PC-9 (cell line): Measurements from ENCODE around the gene FAM171A1. TPM values are rescaled to one million over a fixed set of nuclear protein-coding genes. Genes with fewer than 3 reads are reported as not detected.

Experiments
- BruUV-seq: library from RNA; stranded (reverse); fragments of 400-500 nt; replicated peaks from 2 replicates; lab custom pipeline; 2021; lab: Mats Ljungman, UMichigan
- CTCF ChIA-PET: fragments of 300-600 bp; sonication (Branson Sonifier 250); formaldehyde crosslinking; loops from one replicate; lab custom pipeline; 2022; ENCODE audit warnings: antibody characterized with exemption; lab: Charles Lee
- POLR2A ChIA-PET: fragments of 300-600 bp; sonication (Branson Sonifier 250); formaldehyde crosslinking; loops from one replicate; lab custom pipeline; 2022; ENCODE audit warnings: antibody characterized with exemption; ENCODE audit not compliant: unreplicated experiment; lab: Charles Lee
- DNase-seq, 2 experiments: peaks; one replicate each; pipeline versions ENCODE4 v3.0.0 to v3.0.0-alpha.2; 2015 to 2022; ENCODE audit warnings: mixed read lengths in 1 of 2
- H2AFZ ChIP-seq: fragments of 200-600 bp; sonication (generic); 2 replicates; pipeline ENCODE4 v1.8.1; 2017; ENCODE audit warnings: antibody characterized with exemption
- H3F3A ChIP-seq: fragments of 200-600 bp; sonication (generic); 2 replicates; pipeline ENCODE4 v1.8.1; 2017; ENCODE audit warnings: antibody characterized with exemption, mild to moderate bottlenecking, low read depth; ENCODE audit not compliant: insufficient read depth
- H3K27ac ChIP-seq: fragments of 200-600 bp; sonication (generic); 2 replicates; pipeline ENCODE4 v1.6.1; 2016; ENCODE audit warnings: mixed run types
- H3K27me3 ChIP-seq: fragments of 200-600 bp; sonication (generic); 2 replicates; pipeline ENCODE4 v1.6.1; 2016; ENCODE audit warnings: low read depth, mixed run types; ENCODE audit not compliant: insufficient read depth
- H3K36me3 ChIP-seq: fragments of 200-600 bp; sonication (generic); 2 replicates; pipeline ENCODE4 v1.6.1; 2016; ENCODE audit warnings: low read depth, mixed run types
- H3K4me1 ChIP-seq: fragments of 200-600 bp; sonication (generic); replicated peaks from 2 replicates; pipeline ENCODE4 v1.6.1; 2016; ENCODE audit warnings: mixed run types; ENCODE audit not compliant: insufficient read depth
- H3K4me2 ChIP-seq: fragments of 200-600 bp; sonication (generic); 2 replicates; pipeline ENCODE4 v1.6.1; 2017; ENCODE audit warnings: mixed run types
- H3K4me3 ChIP-seq: fragments of 200-600 bp; sonication (generic); 2 replicates; pipeline ENCODE4 v1.6.1; 2016; ENCODE audit warnings: mixed run types
- H3K79me2 ChIP-seq: fragments of 200-600 bp; sonication (generic); 2 replicates; pipeline ENCODE4 v1.6.1; 2017; ENCODE audit warnings: low read depth, mixed run types
- H3K9me2 ChIP-seq: fragments of 200-600 bp; sonication (generic); 2 replicates; pipeline ENCODE4 v1.8.1; 2017; ENCODE audit warnings: mild to moderate bottlenecking; ENCODE audit not compliant: insufficient read depth
- H3K9me3 ChIP-seq: fragments of 200-600 bp; sonication (generic); 2 replicates; pipeline ENCODE4 v1.8.1; 2016; ENCODE audit warnings: low read depth; ENCODE audit not compliant: insufficient read depth
- H4K20me1 ChIP-seq: fragments of 200-600 bp; sonication (generic); 2 replicates; pipeline ENCODE4 v1.8.1; 2017; ENCODE audit not compliant: insufficient read depth
- EZH2 ChIP-seq: fragments of 200-600 bp; sonication (generic); IDR thresholded peaks from 2 replicates; pipeline ENCODE4 v1.8.0; 2017; ENCODE audit warnings: antibody characterized with exemption, low read depth
- intact Hi-C: fragments of 100-400 bp; cut with micrococcal nuclease; formaldehyde crosslinking; loops from one replicate; pipeline ENCODE4 v1.10.0; 2022; ENCODE audit not compliant: unreplicated experiment
- total RNA-seq: library from RNA; stranded (reverse); gene quantifications from 2 replicates; pipeline ENCODE4 v1.2.3, GENCODE V29; 2021
- TF ChIP-seq, protein P1 (sequence below): fragments of 200-600 bp; sonication (generic); conservative IDR thresholded peaks from 2 replicates; pipeline ENCODE4 v1.6.1; 2017; ENCODE audit warnings: mixed run types, antibody characterized with exemption, mild to moderate bottlenecking, moderate library complexity

Gene FAM171A1
- total RNA-seq, 1 experiment from 2014 or later = 3.0 TPM

DNA sequence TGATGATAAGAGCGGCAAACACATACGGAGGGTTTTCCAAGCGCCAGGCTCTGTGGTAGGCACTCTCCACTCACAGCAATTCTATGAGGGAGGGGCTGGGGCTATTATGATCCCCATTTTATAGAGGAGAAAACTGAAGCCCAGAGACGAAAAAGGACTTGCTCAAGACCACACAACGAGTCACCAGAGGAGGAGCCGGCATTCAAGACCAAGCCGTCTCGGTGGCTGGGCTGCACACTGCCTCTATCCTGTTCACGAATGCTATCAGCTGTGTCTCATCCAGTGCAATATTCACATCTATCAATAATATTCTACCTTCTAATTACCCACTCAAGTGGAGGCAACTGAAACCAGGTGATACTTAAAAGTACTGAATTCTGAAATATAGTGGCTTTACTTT is 134.7 kb downstream of the FAM171A1 start:
- Histone ChIP-seq H3K4me3 (no peak overlapping the region), H3K9me3 (no peaks in the 10 kb centered on the region), H3K36me3 (no peaks in the 10 kb centered on the region), H3K27me3 (peaks cover 5% of the 10 kb centered on the region; the same call in 1 of the 2 replicates), H3F3A (no peaks in the 10 kb centered on the region), H2AFZ (no peak overlapping the region), H4K20me1 (no peaks in the 10 kb centered on the region), H3K4me2 (no peak overlapping the region), H3K27ac (no peak overlapping the region), H3K4me1 (no peaks in the 10 kb centered on the region), H3K9me2 (no peaks in the 10 kb centered on the region), H3K79me2 (no peaks in the 10 kb centered on the region)
- ChIA-PET POLR2A (no interaction called here), CTCF (no interaction called here)
- intact Hi-C loops = no loop called here
- no peak for TF ChIP-seq EZH2
- TF ChIP-seq, protein P1, sequence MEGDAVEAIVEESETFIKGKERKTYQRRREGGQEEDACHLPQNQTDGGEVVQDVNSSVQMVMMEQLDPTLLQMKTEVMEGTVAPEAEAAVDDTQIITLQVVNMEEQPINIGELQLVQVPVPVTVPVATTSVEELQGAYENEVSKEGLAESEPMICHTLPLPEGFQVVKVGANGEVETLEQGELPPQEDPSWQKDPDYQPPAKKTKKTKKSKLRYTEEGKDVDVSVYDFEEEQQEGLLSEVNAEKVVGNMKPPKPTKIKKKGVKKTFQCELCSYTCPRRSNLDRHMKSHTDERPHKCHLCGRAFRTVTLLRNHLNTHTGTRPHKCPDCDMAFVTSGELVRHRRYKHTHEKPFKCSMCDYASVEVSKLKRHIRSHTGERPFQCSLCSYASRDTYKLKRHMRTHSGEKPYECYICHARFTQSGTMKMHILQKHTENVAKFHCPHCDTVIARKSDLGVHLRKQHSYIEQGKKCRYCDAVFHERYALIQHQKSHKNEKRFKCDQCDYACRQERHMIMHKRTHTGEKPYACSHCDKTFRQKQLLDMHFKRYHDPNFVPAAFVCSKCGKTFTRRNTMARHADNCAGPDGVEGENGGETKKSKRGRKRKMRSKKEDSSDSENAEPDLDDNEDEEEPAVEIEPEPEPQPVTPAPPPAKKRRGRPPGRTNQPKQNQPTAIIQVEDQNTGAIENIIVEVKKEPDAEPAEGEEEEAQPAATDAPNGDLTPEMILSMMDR = no peak
- no peak for DNase-seq
- BruUV-seq = no TSS peak

DNA sequence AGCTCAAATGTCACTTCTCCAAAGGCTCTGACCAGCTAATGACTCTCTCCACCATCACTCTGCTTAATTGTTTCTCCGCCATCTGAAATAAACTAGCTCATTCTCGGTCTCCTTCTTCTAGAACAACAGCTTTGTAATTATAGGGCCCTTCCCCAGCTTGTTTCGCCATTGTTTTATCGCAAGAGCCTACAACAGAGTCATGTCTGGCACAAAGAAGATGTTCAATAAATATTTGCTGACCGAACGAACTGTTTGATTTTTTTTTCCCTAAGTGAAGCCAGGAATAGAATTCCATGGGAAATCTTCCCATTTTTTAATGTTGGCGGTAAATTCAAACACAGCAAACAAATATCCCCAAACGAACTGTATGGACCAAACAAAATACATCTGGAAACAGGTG is 138.8 kb downstream of the FAM171A1 start:
- ChIA-PET POLR2A (no interaction called here), CTCF (no interaction called here)
- intact Hi-C loops = no loop called here
- DNase-seq = no peak
- Histone ChIP-seq H4K20me1 (no peaks in the 10 kb centered on the region), H3F3A (no peaks in the 10 kb centered on the region), H3K4me1 (no peaks in the 10 kb centered on the region), H3K4me2 (no peak overlapping the region), H3K4me3 (no peak overlapping the region), H3K79me2 (no peaks in the 10 kb centered on the region), H2AFZ (no peak overlapping the region), H3K9me2 (no peaks in the 10 kb centered on the region), H3K9me3 (no peaks in the 10 kb centered on the region), H3K27ac (no peak overlapping the region), H3K27me3 (peaks cover 12% of the 10 kb centered on the region), H3K36me3 (no peaks in the 10 kb centered on the region)
- no peak for TF ChIP-seq EZH2
- TF ChIP-seq, protein P1 = no peak
- no TSS peak for BruUV-seq

DNA sequence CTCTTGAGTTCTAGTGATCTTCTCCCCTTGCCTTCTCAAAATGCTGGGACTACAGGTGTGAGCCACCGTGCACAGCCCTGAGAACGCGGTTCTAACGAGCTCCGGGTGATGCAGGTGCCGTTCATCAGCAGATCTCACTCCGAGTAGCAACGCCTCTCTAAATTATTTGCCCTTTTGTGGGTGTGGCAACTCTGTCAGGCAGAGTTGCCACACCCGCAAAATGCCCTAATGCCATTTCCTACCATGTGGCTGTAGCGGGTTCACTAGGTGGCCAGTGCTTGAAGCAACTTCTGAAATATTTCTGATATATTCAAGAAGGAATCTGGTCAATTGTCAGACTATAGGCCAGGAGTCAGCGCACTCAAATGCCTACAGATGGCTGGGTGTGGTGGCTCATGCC is 139.7 kb downstream of the FAM171A1 start:
- Histone ChIP-seq H3K4me1 (no peaks in the 10 kb centered on the region), H3K4me3 (no peak overlapping the region), H2AFZ (no peak overlapping the region), H3K27me3 (peaks cover 14% of the 10 kb centered on the region), H4K20me1 (no peaks in the 10 kb centered on the region), H3K27ac (no peak overlapping the region), H3F3A (no peaks in the 10 kb centered on the region), H3K9me3 (no peaks in the 10 kb centered on the region), H3K79me2 (no peaks in the 10 kb centered on the region), H3K9me2 (no peaks in the 10 kb centered on the region), H3K4me2 (no peak overlapping the region), H3K36me3 (no peaks in the 10 kb centered on the region)
- ChIA-PET CTCF (no interaction called here), POLR2A (no interaction called here)
- DNase-seq = no peak
- no TSS peak for BruUV-seq
- TF ChIP-seq EZH2 = no peak
- TF ChIP-seq, protein P1 = no peak
- intact Hi-C loops = no loop called here
